K562 (cell line): Measurements from ENCODE around the gene ZCWPW1.

Experiments
- CTCF ChIP-seq, 3 experiments: IDR thresholded peaks in 2 of 3; conservative IDR thresholded peaks in 1 of 3; 2 replicates each; pipeline ENCODE4 v1.5.1; 2011 to 2012; ENCODE audit warnings: low read length in 3 of 3, mild to moderate bottlenecking in 3 of 3, control low read depth in 2 of 3, improper control_type of control experiment in 1 of 3, inconsistent platforms in 1 of 3, low read depth in 1 of 3, mixed read lengths in 1 of 3, moderate library complexity in 1 of 3; ENCODE audit not compliant: insufficient read depth in 2 of 3
- GTF2A2 ChIP-seq: IDR thresholded peaks from 2 replicates; pipeline ENCODE4 v1.6.1; 2016; ENCODE audit warnings: mild to moderate bottlenecking, missing genetic modification characterization, missing compliant biosample characterization
- GTF2B ChIP-seq: IDR thresholded peaks from 2 replicates; pipeline ENCODE4 v1.6.1; 2011; ENCODE audit not compliant: insufficient read length; ENCODE audit errors: extremely low read depth
- PCBP1 ChIP-seq: fragments of 200-400 bp; formaldehyde crosslinking; IDR thresholded peaks from 2 replicates; pipeline ENCODE4 v1.6.1; 2018; ENCODE audit warnings: mild to moderate bottlenecking, low read depth, low read length; ENCODE audit not compliant: poor library complexity, severe bottlenecking
- SMAD3 ChIP-seq: fragments of 450-650 bp; formaldehyde crosslinking; conservative IDR thresholded peaks from 2 replicates; pipeline ENCODE4 v1.4.0; 2020; ENCODE audit warnings: mild to moderate bottlenecking
- TBL1XR1 ChIP-seq, 2 experiments: IDR thresholded peaks; 2 replicates each; pipeline ENCODE4 v1.6.1; 2012; ENCODE audit warnings: improper control_type of control experiment in 2 of 2, low read length in 2 of 2, mild to moderate bottlenecking in 1 of 2
- ZBTB1 ChIP-seq: sonication (generic); formaldehyde crosslinking; IDR thresholded peaks from 2 replicates; pipeline ENCODE4 v1.8.1; 2023; ENCODE audit warnings: missing genetic modification reagents, low read depth, mild to moderate bottlenecking, borderline replicate concordance

GRCh38 chr7:100426516-100426915, 2.0 kb downstream of the ZCWPW1 start:
- no peak for TF ChIP-seq SMAD3 (CRISPR knock-in tag)
- no peak for TF ChIP-seq CTCF (IDR thresholded peaks at IDR 0.05 in 2 of 3, conservative IDR thresholded peaks at IDR 0.05 in 1 of 3; ENCODE audit: insufficient read depth in 2 of 3, low read depth in 1 of 3, low read length in 3 of 3)
- no peak for TF ChIP-seq ZBTB1
- TF ChIP-seq PCBP1: peak; percentile 60
- TF ChIP-seq GTF2A2 (tag): no peak
- no peak for TF ChIP-seq GTF2B
- no peak for TF ChIP-seq TBL1XR1 (IDR thresholded peaks at IDR 0.05; ENCODE audit: low read length in 2 of 2)
